Mesendoderm (in vitro differentiated cells): ENCODE data around the gene NCR2.

Experiments used
- DNase-seq: peaks from one replicate; pipeline ENCODE4 v3.0.0; 2013
- H2AK5ac ChIP-seq: 2 replicates; pipeline ENCODE4 v1.6.1; 2013; ENCODE audit warnings: low read length, inconsistent platforms
- H2BK120ac ChIP-seq: 2 replicates; pipeline ENCODE4 v1.6.1; 2013; ENCODE audit warnings: low read depth, mild to moderate bottlenecking, low read length, moderate library complexity, mixed read lengths
- H2BK15ac ChIP-seq: replicated peaks from 2 replicates; pipeline ENCODE4 v1.6.1; 2013; ENCODE audit warnings: low read depth, mild to moderate bottlenecking, moderate library complexity
- H2BK5ac ChIP-seq: 2 replicates; pipeline ENCODE4 v1.6.1; 2013; ENCODE audit warnings: low read length, inconsistent platforms
- H3K18ac ChIP-seq: 2 replicates; pipeline ENCODE4 v1.6.1; 2013; ENCODE audit warnings: mild to moderate bottlenecking, low read length, mixed read lengths
- H3K23ac ChIP-seq: one replicate; pipeline ENCODE4 v1.6.1; 2013; ENCODE audit warnings: low read length
- H3K27ac ChIP-seq: 2 replicates; pipeline ENCODE4 v1.5.1; 2013; ENCODE audit warnings: low read depth, mild to moderate bottlenecking, inconsistent platforms, low read length, moderate library complexity
- H3K27me3 ChIP-seq: 2 replicates; pipeline ENCODE4 v1.6.1; 2013; ENCODE audit warnings: low read length, control low read depth, mild to moderate bottlenecking, inconsistent platforms; ENCODE audit not compliant: insufficient read depth, poor library complexity
- H3K36me3 ChIP-seq: 2 replicates; pipeline ENCODE4 v1.6.1; 2013; ENCODE audit warnings: low read length, inconsistent platforms; ENCODE audit not compliant: control insufficient read depth, insufficient read depth
- H3K4ac ChIP-seq: one replicate; pipeline ENCODE4 v1.6.1; 2013; ENCODE audit warnings: low read depth, mild to moderate bottlenecking, low read length, moderate library complexity
- H3K4me1 ChIP-seq: 2 replicates; pipeline ENCODE4 v1.6.1; 2013; ENCODE audit warnings: low read depth, low read length, inconsistent platforms; ENCODE audit not compliant: control insufficient read depth
- H3K4me2 ChIP-seq: 2 replicates; pipeline ENCODE4 v1.6.1; 2013; ENCODE audit warnings: low read length
- H3K4me3 ChIP-seq: 2 replicates; pipeline ENCODE4 v1.5.1; 2013; ENCODE audit warnings: mild to moderate bottlenecking, low read length
- H3K56ac ChIP-seq: one replicate; pipeline ENCODE4 v1.6.1; 2013; ENCODE audit warnings: low read length
- H3K79me1 ChIP-seq: 2 replicates; pipeline ENCODE4 v1.6.1; 2013; ENCODE audit warnings: low read length, inconsistent platforms
- H3K79me2 ChIP-seq: 2 replicates; pipeline ENCODE4 v1.6.1; 2013; ENCODE audit warnings: mild to moderate bottlenecking, low read length; ENCODE audit not compliant: control insufficient read depth, insufficient read depth
- H3K9ac ChIP-seq: 2 replicates; pipeline ENCODE4 v1.6.1; 2013; ENCODE audit warnings: low read length, inconsistent platforms
- H4K5ac ChIP-seq: one replicate; pipeline ENCODE4 v1.6.1; 2013; ENCODE audit warnings: low read length
- H4K8ac ChIP-seq: one replicate; pipeline ENCODE4 v1.6.1; 2013; ENCODE audit warnings: low read depth, mild to moderate bottlenecking, control low read depth, low read length, moderate library complexity
- WGBS: extraction: QIAGEN DNeasy Blood & Tissue Kit; methylation state at CpG from one replicate; pipeline ENCODE4 v1.1.7; 2013; ENCODE audit warnings: low lambda C conversion rate, missing lambda C conversion rate; ENCODE audit not compliant: insufficient coverage; ENCODE audit errors: extremely low coverage; 5-methylcytosine and 5-hydroxymethylcytosine counted together

The NCR2 gene

DNA sequence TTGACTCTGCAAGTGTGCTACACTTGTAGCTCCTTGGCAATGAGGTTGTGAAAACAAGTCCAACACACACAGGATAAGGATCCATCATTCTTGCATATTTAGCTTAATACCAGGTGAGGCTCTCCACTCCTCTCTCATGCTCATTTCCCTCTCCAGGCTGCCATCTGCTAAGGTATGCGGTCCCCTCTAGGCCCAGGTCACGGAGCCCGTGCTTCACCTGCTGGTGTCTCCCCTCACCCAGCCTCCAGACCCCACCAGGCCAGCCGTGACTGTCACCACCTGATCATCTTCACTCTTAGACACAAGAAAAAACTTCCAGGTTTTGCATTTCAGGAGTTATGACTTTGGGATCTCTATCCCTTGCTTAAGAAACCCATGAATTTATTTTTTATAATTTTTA, 14.2 kb upstream of the NCR2 start:
- H2BK5ac ChIP-seq: no peak overlapping the region
- H3K36me3 ChIP-seq: no peaks in the 10 kb centered on the region
- no peak overlapping the region for H3K18ac ChIP-seq
- no peak overlapping the region for H3K23ac ChIP-seq
- no peak overlapping the region for H3K27ac ChIP-seq
- no peak overlapping the region for H2BK15ac ChIP-seq
- no peak overlapping the region for H4K8ac ChIP-seq
- H2BK120ac ChIP-seq: no peak overlapping the region
- no CpG with 5 or more reads among the region's 4 CpGs for WGBS
- no peak overlapping the region for H3K9ac ChIP-seq
- no peak overlapping the region for H3K4me3 ChIP-seq
- no peak overlapping the region for H3K56ac ChIP-seq
- no peaks in the 10 kb centered on the region for H3K79me1 ChIP-seq
- peaks cover 2% of the 10 kb centered on the region for H3K4me1 ChIP-seq
- no peak overlapping the region for H3K4me2 ChIP-seq
- no peak overlapping the region for H3K4ac ChIP-seq
- no peaks in the 10 kb centered on the region for H3K79me2 ChIP-seq
- H4K5ac ChIP-seq: no peak overlapping the region
- H3K27me3 ChIP-seq: no peaks in the 10 kb centered on the region
- DNase-seq: no peak
- no peak overlapping the region for H2AK5ac ChIP-seq

DNA sequence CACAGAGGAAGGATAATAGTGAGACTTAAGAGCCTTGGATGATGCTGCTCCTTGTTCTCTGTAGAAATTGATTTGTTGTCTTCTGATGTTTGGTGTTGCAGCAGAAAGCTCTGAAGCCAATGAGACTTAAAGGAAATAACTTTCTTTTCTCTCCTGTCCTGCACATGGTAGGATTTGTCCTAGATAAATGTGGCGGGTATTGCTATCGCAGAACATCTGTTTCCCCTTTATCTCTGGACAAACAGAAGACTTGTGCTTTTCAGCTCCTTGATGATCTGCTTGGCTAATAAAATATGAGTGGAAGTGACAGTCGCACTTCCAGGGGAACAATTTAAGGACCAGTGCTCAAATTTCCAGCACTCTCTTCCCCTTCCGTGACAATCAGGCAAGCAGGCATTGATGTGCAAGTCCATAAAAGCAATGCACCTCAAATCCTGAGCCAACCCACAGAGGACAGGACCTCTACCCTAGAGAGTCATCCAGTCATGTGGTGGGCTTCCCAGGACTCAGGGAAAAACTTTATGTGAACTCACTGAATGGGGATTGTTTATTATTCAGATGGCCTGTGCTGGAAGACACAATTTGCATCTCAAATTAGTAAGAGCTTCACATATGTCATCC, 9.9 kb upstream of the NCR2 start:
- Histone ChIP-seq H2BK5ac (no peak overlapping the region), H3K4ac (no peak overlapping the region), H3K27ac (no peak overlapping the region), H3K4me3 (no peak overlapping the region), H3K4me2 (no peak overlapping the region), H3K27me3 (no peaks in the 10 kb centered on the region), H3K23ac (no peak overlapping the region), H3K9ac (no peak overlapping the region), H4K5ac (no peak overlapping the region), H2AK5ac (no peak overlapping the region), H2BK120ac (no peak overlapping the region), H4K8ac (no peak overlapping the region), H3K4me1 (no peaks in the 10 kb centered on the region), H3K79me2 (no peaks in the 10 kb centered on the region), H3K36me3 (no peaks in the 10 kb centered on the region), H3K79me1 (no peaks in the 10 kb centered on the region), H3K56ac (no peak overlapping the region), H3K18ac (no peak overlapping the region), H2BK15ac (no peak overlapping the region)
- DNase-seq: no peak
- no CpG with 5 or more reads among the region's 4 CpGs for WGBS

- H3K18ac ChIP-seq: no peak overlapping the region
- H3K4ac ChIP-seq: no peak overlapping the region
- no peaks in the 10 kb centered on the region for H3K27me3 ChIP-seq
- H3K4me2 ChIP-seq: no peak overlapping the region
- no peak overlapping the region for H2BK120ac ChIP-seq
- H3K36me3 ChIP-seq: no peaks in the 10 kb centered on the region
- H4K8ac ChIP-seq: no peak overlapping the region
- no peak overlapping the region for H2AK5ac ChIP-seq
- no peak overlapping the region for H2BK15ac ChIP-seq
- WGBS: no CpG with 5 or more reads among the region's 9 CpGs
- H3K4me1 ChIP-seq: no peaks in the 10 kb centered on the region
- H3K79me1 ChIP-seq: no peaks in the 10 kb centered on the region
- no peak overlapping the region for H3K27ac ChIP-seq
- no peak overlapping the region for H3K56ac ChIP-seq
- no peak overlapping the region for H2BK5ac ChIP-seq
- H3K23ac ChIP-seq: no peak overlapping the region
- no peaks in the 10 kb centered on the region for H3K79me2 ChIP-seq
- H3K4me3 ChIP-seq: no peak overlapping the region
- no peak overlapping the region for H4K5ac ChIP-seq
- H3K9ac ChIP-seq: no peak overlapping the region
- DNase-seq: no peak
Observed at GRCh38 chr6:41326092-41326491, 9.3 kb upstream of the NCR2 start.

GRCh38 chr6:41327177-41327576, 8.2 kb upstream of the NCR2 start:
- no peak for DNase-seq
- H3K18ac ChIP-seq: no peak overlapping the region
- no peak overlapping the region for H3K27ac ChIP-seq
- no peaks in the 10 kb centered on the region for H3K4me1 ChIP-seq
- H3K4me2 ChIP-seq: no peak overlapping the region
- H3K9ac ChIP-seq: no peak overlapping the region
- no peak overlapping the region for H2BK5ac ChIP-seq
- H2BK15ac ChIP-seq: no peak overlapping the region
- no peak overlapping the region for H3K23ac ChIP-seq
- no peak overlapping the region for H4K5ac ChIP-seq
- no peak overlapping the region for H3K4me3 ChIP-seq
- WGBS: no CpG with 5 or more reads among the region's 2 CpGs
- no peak overlapping the region for H2AK5ac ChIP-seq
- no peak overlapping the region for H2BK120ac ChIP-seq
- no peak overlapping the region for H4K8ac ChIP-seq
- no peaks in the 10 kb centered on the region for H3K79me2 ChIP-seq
- no peak overlapping the region for H3K56ac ChIP-seq
- no peak overlapping the region for H3K4ac ChIP-seq
- no peaks in the 10 kb centered on the region for H3K36me3 ChIP-seq
- no peaks in the 10 kb centered on the region for H3K27me3 ChIP-seq
- H3K79me1 ChIP-seq: no peaks in the 10 kb centered on the region

- H3K4me2 ChIP-seq: no peak overlapping the region
- no peaks in the 10 kb centered on the region for H3K4me1 ChIP-seq
- no peaks in the 10 kb centered on the region for H3K79me2 ChIP-seq
- H2BK120ac ChIP-seq: no peak overlapping the region
- no peak overlapping the region for H4K5ac ChIP-seq
- H3K4me3 ChIP-seq: no peak overlapping the region
- no peak overlapping the region for H2AK5ac ChIP-seq
- H3K18ac ChIP-seq: no peak overlapping the region
- no peak overlapping the region for H3K23ac ChIP-seq
- H2BK15ac ChIP-seq: no peak overlapping the region
- no peak overlapping the region for H4K8ac ChIP-seq
- H2BK5ac ChIP-seq: no peak overlapping the region
- H3K36me3 ChIP-seq: no peaks in the 10 kb centered on the region
- whole genome bisulfite sequencing: no CpG with 5 or more reads among the region's 11 CpGs
- H3K27ac ChIP-seq: no peak overlapping the region
- H3K27me3 ChIP-seq: no peaks in the 10 kb centered on the region
- H3K79me1 ChIP-seq: no peaks in the 10 kb centered on the region
- H3K4ac ChIP-seq: no peak overlapping the region
- no peak overlapping the region for H3K9ac ChIP-seq
- no peak for DNase-seq
- H3K56ac ChIP-seq: no peak overlapping the region
Observed at GRCh38 chr6:41331401-41332150, 3.8 kb upstream of the NCR2 start.

DNA sequence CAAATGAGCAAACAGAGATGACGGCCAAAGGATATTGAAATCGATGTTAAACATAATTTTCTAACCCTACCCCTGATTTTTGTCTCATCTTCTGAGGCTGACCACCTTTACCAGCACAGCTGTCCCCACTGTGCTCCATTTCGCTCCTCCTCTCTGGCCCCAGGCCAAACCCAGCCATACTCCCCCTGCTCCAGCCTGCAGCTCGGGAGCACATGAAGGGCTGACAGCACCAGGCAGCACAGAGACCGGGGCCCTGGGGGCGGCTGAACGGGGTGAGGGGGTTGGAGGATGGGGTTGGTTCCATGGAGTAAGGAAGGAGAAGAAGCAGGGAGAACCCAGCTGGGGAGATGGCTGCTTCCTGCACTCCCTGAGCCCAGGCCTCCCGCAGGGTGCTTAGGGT, 3.2 kb upstream of the NCR2 start:
- Histone ChIP-seq H3K23ac (no peak overlapping the region), H2BK120ac (no peak overlapping the region), H4K5ac (no peak overlapping the region), H2BK15ac (no peak overlapping the region), H3K4ac (no peak overlapping the region), H3K4me1 (no peaks in the 10 kb centered on the region), H3K56ac (no peak overlapping the region), H3K9ac (no peak overlapping the region), H3K36me3 (no peaks in the 10 kb centered on the region), H3K18ac (no peak overlapping the region), H4K8ac (no peak overlapping the region), H3K79me2 (no peaks in the 10 kb centered on the region), H3K27ac (no peak overlapping the region), H2BK5ac (no peak overlapping the region), H2AK5ac (no peak overlapping the region), H3K27me3 (no peaks in the 10 kb centered on the region), H3K79me1 (no peaks in the 10 kb centered on the region), H3K4me2 (no peak overlapping the region), H3K4me3 (no peak overlapping the region)
- DNase-seq: no peak
- WGBS: no CpG with 5 or more reads among the region's 8 CpGs
